Activated T-cell treated with anti-CD3 and anti-CD28 coated beads, Interleukin-2, amount 50 U/mL, for 4 hours (primary cell): Measurements from ENCODE around the gene USP26. TPM values are rescaled to one million over a fixed set of nuclear protein-coding genes. Genes with fewer than 3 reads are reported as not detected.
"Not testable (repeated sequence)": the region's sequence is repeated elsewhere in the genome, so short reads cannot be mapped to it uniquely, and the experiment has no call there.

Source experiments
- ATAC-seq, 2 donors: fragments of 200-7000 bp; cut with Tn5 transposase; one replicate each; pipeline ENCODE4 v1.10.0; 2021
- DNase-seq: peaks from one replicate; pipeline ENCODE4 v3.0.0-alpha.2; 2020
- H3K27me3 Mint-ChIP-seq: one replicate; pipeline ENCODE4 v1.8.0; 2021; ENCODE audit warnings: low read depth, mixed read lengths
- H3K36me3 Mint-ChIP-seq: one replicate; pipeline ENCODE4 v1.8.0; 2022; ENCODE audit warnings: mixed read lengths; ENCODE audit not compliant: insufficient read depth
- H3K4me1 Mint-ChIP-seq: one replicate; pipeline ENCODE4 v1.8.0; 2021; ENCODE audit warnings: low read depth, mixed read lengths
- H3K4me3 Mint-ChIP-seq: one replicate; pipeline ENCODE4 v1.8.0; 2021; ENCODE audit warnings: mild to moderate bottlenecking, moderate library complexity, mixed read lengths
- H3K9me3 Mint-ChIP-seq: one replicate; pipeline ENCODE4 v1.8.0; 2021; ENCODE audit warnings: mixed read lengths
- total RNA-seq, 3 donors: library from RNA; stranded (reverse); gene quantifications; one replicate each; pipeline ENCODE4 v1.2.1, GENCODE V29; 2021

The USP26 gene
- total RNA-seq, 3 donors from 2014 or later = not detected

DNA sequence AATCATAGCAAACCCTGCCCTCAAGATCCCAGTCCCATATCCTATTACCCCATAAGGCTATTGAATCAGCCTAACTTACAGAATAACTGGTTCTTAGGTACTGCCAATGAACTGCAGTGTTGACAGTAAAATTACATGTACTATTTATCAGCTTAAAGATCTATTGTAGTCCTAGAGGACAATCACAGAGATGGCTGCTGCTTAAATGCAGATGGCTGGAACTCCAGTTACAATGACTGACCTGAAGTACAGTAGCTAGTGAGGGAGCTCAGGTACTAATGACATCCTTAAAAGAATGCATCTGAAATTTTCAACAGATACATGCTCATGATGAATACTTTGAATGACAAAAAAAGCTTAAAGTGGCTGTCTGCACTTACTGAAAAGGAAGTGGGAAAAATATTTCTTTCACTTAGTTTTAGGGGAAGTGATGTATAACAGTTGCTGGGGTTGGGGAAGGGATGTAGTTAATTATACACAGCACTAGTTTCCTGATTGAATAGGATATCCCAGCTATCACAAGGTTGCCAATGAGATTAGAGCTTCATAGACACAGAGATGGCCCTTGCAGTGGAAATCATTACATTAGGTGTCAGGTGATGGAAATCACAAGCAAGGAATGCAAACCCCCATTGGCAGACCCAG is 42.0 kb downstream of the USP26 start:
- H3K4me1 Mint-ChIP-seq = no peaks in the 10 kb centered on the region
- H3K9me3 Mint-ChIP-seq = no peaks in the 10 kb centered on the region
- H3K36me3 Mint-ChIP-seq = no peaks in the 10 kb centered on the region
- no peak for DNase-seq
- H3K4me3 Mint-ChIP-seq = no peak overlapping the region
- peaks cover 1% of the 10 kb centered on the region for H3K27me3 Mint-ChIP-seq
- ATAC-seq = no peak

DNA sequence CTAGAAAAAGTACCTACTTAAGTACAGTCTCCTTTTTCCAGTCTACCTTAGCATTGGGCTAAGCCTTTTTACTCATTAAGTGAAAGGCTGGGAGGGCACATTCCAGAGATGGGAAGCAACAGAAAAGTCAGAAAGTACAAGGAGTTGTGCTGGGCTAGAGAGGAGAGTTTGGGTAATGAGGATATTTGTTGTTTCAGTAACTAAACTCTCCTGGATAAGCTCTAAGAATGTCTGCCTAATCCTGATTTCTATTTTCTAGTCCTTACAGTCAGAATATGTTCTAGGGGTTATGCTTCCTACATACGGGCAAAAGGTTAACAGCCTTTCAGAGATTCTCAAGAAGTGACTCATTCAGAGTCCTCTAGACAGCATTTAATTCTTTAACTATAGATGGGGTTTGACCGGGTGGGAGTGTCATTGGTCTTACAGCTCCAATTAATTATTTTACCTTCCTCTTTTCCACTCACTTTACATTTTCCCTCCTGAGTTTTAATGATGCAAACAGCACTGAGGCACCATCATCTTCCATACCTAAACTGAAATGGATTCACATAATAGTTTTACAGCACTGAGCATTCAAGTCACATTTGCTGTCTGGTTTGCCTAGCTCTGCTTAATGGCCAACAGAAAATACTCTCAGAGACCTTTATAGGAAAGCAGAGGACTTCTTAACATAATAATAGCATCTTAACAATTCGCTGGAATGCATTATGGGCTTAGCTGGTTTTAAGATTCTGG is 42.9 kb downstream of the USP26 start:
- DNase-seq = no peak
- Mint-ChIP-seq H3K4me1 (no peaks in the 10 kb centered on the region), H3K9me3 (no peaks in the 10 kb centered on the region), H3K36me3 (no peaks in the 10 kb centered on the region), H3K4me3 (no peak overlapping the region), H3K27me3 (peaks cover 1% of the 10 kb centered on the region)
- no peak for ATAC-seq

DNA sequence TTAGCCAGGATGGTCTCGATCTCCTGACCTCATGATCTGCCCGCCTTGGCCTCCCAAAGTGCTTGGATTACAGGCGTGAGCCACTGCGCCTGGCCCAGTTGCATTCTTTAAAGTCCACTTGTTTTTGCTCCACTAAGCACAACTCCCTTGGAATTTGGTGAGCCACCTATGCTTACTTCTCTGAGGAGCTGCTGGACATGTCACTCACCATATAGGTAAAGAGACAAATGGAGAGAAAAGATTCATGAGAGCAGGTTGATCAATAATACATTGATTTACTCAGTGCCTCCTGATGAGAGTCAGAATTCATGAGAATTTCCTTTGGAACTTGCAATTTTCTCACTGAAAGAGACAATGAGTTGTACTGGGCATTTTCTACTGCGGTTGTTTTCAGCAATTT is 48.2 kb downstream of the USP26 start:
- DNase-seq (no peak), ATAC-seq (no peak)
- no peaks in the 10 kb centered on the region for H3K4me1 Mint-ChIP-seq
- peaks cover 1% of the 10 kb centered on the region for H3K27me3 Mint-ChIP-seq
- no peaks in the 10 kb centered on the region for H3K36me3 Mint-ChIP-seq
- no peak overlapping the region for H3K4me3 Mint-ChIP-seq
- no peaks in the 10 kb centered on the region for H3K9me3 Mint-ChIP-seq

DNA sequence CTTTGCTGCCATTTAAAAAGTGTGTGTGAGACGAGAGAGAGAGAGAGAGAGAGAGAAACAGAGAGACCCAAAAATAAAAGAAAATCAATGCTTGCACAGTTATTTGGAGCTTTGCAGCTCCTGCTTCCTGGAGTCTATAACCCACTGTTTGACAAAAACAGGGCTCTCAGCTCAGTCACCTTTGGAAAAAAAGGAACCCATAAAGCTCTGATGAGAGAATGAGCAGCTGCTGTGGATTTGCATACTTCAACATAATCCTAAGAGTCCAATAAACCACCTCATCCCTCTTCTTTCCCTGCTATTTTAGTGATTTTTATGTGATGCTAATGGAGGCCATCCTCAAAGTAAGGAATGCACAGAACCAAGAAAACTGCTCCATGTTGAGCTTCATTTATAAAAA is 50.3 kb downstream of the USP26 start:
- Mint-ChIP-seq H3K36me3 (no peaks in the 10 kb centered on the region), H3K27me3 (peaks cover 1% of the 10 kb centered on the region)

DNA sequence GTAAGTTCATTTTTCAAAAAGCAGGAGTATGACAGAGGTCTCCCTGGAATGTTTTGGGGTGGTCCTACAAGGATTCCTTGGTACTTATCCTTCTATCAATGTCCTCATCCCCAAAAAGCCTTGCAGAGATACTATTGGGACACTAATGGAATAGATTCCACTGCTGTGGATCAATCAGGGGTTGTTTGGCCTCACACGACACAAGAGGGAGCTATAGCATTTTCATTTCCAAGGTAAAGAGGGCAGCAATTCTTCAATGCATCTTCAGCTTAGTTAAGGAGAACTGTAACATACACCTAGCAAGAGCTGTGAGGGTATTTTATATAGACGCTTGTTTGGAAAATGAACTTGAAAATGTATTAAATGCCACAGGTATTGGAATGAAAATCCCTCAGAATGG is 50.9 kb downstream of the USP26 start:
- no peak for DNase-seq
- Mint-ChIP-seq H3K9me3 (no peaks in the 10 kb centered on the region), H3K4me3 (no peak overlapping the region), H3K4me1 (no peaks in the 10 kb centered on the region), H3K36me3 (no peaks in the 10 kb centered on the region), H3K27me3 (no peaks in the 10 kb centered on the region)
- ATAC-seq = no peak

More for the DNA sequence above, 50.3 kb downstream of the USP26 start:
- ATAC-seq = no peak
- no peak for DNase-seq
- Mint-ChIP-seq H3K4me1 (no peaks in the 10 kb centered on the region), H3K9me3 (no peaks in the 10 kb centered on the region), H3K4me3 (no peak overlapping the region)

DNA sequence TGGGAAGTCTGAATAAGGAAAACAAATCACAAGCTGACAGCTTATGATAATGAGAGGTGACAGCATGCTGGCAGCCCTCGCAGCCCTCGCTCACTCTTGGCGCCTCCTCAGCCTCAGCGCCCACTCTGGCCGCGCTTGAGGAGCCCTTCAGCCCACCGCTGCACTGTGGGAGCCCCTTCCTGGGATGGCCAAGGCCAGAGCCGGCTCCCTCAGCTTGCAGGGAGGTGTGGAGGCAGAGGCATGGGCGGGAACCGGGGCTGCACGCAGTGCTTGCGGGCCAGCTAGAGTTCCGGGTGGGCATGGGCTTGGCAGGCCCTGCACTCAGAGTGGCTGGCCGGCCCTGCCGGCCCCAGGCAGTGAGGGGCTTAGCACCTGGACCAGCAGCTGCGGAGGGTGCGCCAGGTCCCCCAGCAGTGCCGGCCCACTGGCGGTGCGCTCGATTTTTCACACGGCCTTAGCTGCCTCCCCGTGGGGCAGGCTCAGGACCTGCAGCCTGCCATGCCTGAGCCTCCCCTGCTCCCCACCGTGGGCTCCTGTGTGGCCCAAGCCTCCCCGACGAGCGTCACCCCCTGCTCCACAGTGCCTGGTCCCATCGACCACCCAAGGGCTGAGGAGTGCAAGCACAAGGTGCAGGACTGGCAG is 52.6 kb downstream of the USP26 start:
- not testable (repeated sequence) for DNase-seq, H3K4me1 Mint-ChIP-seq, H3K27me3 Mint-ChIP-seq, H3K4me3 Mint-ChIP-seq, H3K36me3 Mint-ChIP-seq, ATAC-seq, H3K9me3 Mint-ChIP-seq

DNA sequence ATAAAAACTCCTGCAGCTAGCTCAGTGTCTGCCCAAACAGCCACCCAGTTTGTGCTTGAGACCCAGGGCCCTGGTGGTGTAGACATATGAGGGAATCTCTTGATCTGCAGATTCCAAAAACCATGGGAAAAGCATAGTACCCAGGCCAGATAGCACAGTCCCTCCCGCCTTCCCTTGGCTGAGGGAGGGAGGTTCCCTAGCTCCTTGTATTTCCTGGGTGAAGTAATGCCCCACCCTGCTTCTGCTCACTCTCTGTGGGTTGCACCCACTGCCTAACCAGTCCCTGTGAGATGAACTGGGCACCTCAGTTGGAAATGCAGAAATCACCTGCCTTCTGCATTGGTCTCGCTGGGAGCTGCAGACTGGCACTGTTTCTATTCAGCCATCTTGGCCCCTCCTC is 54.6 kb downstream of the USP26 start:
- Mint-ChIP-seq H3K9me3 (peaks cover 6% of the 10 kb centered on the region), H3K36me3 (no peaks in the 10 kb centered on the region)
- no peak for ATAC-seq

DNA sequence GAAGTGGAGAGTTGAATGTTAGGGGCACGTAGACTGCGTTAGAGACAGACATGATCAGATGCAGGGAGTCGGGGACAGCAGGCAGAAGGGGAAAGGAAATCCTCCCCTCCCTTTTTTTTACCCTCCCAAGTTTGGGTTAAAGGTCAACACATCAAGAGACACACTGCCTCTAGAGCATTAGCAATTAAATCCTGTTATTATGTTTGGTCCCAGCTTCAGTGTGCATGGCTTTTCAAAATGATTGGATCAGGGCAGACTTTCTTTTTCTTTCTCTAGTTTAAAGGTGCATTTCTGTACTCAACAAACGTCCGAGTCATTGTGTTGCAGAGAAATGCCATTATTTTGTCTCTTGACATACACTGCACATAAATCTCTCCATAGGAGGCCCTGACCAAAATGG is 63.9 kb downstream of the USP26 start:
- no peaks in the 10 kb centered on the region for H3K4me1 Mint-ChIP-seq
- no peaks in the 10 kb centered on the region for H3K9me3 Mint-ChIP-seq
- ATAC-seq (no peak), DNase-seq (no peak)
- no peak overlapping the region for H3K4me3 Mint-ChIP-seq
- H3K36me3 Mint-ChIP-seq = no peaks in the 10 kb centered on the region
- peaks cover 4% of the 10 kb centered on the region for H3K27me3 Mint-ChIP-seq

More for the DNA sequence above, 54.6 kb downstream of the USP26 start:
- Mint-ChIP-seq H3K27me3 (peaks cover 4% of the 10 kb centered on the region), H3K4me1 (no peaks in the 10 kb centered on the region), H3K4me3 (no peak overlapping the region)
- no peak for DNase-seq

DNA sequence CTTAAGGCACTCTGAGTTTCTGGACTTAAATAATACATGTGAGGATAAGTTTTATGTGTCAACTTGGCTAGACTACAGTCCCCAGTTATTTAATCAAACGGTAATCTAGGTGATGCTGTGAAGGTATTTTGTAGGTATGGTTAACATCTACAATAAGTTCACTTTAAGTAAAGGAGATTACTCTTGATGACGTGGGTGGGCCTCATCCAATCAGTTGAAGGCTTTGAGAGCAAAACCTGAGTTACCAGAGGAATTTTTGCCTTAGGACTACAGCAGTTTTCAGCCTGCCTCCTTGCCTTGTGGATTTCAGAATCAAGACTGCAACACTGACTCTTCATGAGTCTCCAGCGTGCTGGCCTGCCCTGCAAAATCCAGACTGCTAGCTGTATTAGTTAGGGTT is 78.7 kb downstream of the USP26 start:
- H3K4me1 Mint-ChIP-seq = no peaks in the 10 kb centered on the region
- no peaks in the 10 kb centered on the region for H3K27me3 Mint-ChIP-seq
- no peaks in the 10 kb centered on the region for H3K9me3 Mint-ChIP-seq
- H3K36me3 Mint-ChIP-seq = no peaks in the 10 kb centered on the region
- no peak overlapping the region for H3K4me3 Mint-ChIP-seq
- DNase-seq = no peak
- no peak for ATAC-seq

DNA sequence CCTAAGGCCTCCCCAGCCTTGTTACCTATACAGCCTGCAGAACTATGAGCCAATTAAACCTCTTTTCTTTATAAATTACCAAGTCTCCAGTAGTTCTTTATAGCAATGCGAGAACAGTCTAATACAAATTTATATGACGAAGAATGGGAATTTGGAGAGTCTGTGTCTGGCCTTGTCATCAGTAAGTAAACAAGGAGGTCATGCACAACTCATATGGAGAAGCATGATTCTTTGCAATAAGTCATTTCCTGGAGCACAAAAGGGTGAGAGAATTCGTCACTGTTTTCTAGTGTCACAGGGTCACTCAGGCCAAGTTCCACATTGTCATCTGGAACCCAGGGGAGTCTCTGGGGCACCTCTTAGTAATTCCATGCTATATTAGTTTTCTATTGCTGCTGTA is 89.5 kb downstream of the USP26 start:
- Mint-ChIP-seq H3K9me3 (no peaks in the 10 kb centered on the region), H3K4me1 (no peaks in the 10 kb centered on the region), H3K4me3 (no peak overlapping the region), H3K36me3 (no peaks in the 10 kb centered on the region), H3K27me3 (peaks cover 2% of the 10 kb centered on the region)
- DNase-seq (no peak), ATAC-seq (no peak)

DNA sequence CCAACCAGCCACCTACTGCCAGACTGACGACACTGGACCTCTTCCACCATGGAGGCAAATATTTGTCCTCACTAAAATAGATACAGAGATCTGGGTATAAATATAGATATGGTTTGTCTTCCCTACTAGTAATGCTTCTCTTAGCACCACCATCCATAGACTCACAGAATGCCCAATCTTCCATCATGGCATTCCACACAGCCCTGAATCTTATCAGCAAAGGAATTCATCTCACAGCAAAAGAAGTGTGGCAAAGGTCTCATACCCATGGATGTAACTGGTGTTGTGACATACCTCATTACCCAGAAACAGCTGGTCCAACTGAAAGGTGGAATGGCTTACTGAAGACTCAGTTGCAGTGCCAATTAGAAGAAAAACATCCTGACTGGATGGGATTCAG is 91.3 kb downstream of the USP26 start:
- DNase-seq = no peak
- Mint-ChIP-seq H3K4me1 (no peaks in the 10 kb centered on the region), H3K9me3 (no peaks in the 10 kb centered on the region), H3K27me3 (peaks cover 2% of the 10 kb centered on the region), H3K36me3 (no peaks in the 10 kb centered on the region), H3K4me3 (no peak overlapping the region)
- no peak for ATAC-seq

DNA sequence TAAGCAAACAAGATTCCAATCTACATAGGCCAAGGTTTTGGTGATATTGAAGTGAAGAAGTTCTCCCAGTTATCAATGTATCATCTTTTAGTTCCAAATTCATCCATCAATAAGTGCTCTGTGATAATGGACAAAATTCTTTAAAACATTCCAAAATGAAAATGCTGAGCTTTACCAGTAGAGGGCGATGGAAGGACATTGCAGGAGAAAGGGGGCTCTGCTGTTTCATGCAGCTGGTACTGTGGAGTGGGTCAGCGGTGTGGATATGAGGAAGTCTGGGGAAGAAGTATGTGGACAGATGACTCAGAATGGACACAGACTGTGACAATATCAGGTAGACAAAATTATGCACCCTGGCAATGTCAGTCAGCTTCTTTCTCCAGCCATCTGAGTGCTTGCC is 91.9 kb downstream of the USP26 start:
- Mint-ChIP-seq H3K4me1 (no peaks in the 10 kb centered on the region), H3K27me3 (peaks cover 2% of the 10 kb centered on the region), H3K36me3 (no peaks in the 10 kb centered on the region), H3K4me3 (no peak overlapping the region), H3K9me3 (no peaks in the 10 kb centered on the region)
- ATAC-seq = no peak
- no peak for DNase-seq

DNA sequence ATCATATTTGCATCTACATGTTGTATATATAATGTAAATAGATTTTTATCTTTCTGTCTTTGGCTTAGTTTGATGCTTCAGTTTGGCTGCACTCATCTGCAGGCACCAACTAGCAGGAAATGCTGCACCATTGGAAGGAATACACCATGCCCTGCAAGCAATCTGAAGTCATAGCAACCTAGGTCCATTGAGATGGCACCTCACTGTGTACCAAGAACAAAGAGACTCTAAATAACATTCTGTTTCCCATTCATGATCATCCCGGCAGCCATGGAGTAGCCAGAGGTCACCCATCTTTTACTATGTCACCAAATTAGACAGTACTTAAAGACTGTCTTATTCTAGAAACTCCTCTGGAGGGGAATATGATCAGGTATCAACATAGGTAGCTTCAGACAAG is 97.7 kb downstream of the USP26 start:
- no peaks in the 10 kb centered on the region for H3K36me3 Mint-ChIP-seq
- no peaks in the 10 kb centered on the region for H3K9me3 Mint-ChIP-seq
- no peaks in the 10 kb centered on the region for H3K27me3 Mint-ChIP-seq
- H3K4me1 Mint-ChIP-seq = no peaks in the 10 kb centered on the region
- DNase-seq = no peak
- no peak overlapping the region for H3K4me3 Mint-ChIP-seq
- ATAC-seq = no peak

DNA sequence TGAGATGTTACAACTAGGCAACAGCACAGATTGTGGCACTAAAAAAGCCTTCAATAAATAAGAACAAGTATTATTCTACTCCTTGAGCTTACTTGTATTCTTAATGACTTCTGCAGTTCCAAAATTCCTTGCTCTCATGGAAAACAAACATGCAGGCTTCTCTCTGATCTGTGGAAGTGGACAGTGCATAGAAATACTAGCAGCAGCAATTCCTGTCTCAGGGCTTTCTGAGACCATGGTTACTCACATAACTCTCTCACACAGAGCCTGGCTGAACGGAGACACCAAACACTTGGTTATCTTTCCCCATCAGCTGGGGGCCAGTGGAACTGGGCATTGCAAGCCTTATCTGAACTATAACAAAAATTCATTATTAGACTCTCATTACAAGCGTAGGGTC is 106.1 kb downstream of the USP26 start:
- Mint-ChIP-seq H3K36me3 (no peaks in the 10 kb centered on the region), H3K9me3 (no peaks in the 10 kb centered on the region), H3K27me3 (peaks cover 2% of the 10 kb centered on the region), H3K4me1 (no peaks in the 10 kb centered on the region), H3K4me3 (no peak overlapping the region)
- DNase-seq = no peak
- ATAC-seq = no peak

DNA sequence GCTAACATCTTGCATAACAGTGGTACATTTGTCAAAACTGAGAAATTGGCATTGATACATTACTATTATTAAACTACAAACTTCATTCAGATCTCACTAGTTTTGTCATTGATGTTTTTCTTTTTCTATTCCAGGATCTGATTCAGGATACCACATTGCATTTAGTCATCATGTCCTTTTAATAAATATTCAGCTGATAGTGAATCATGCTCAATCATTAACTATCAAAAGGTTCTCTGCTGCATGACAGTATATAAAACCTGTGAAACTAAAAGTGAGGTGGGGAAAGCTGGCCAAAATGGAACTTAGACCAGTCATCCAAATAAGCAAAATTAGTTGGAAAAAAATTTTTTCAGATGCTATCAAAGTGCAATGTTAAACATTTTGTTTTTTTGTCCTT is 110.4 kb downstream of the USP26 start:
- ATAC-seq (no peak), DNase-seq (no peak)
- no peaks in the 10 kb centered on the region for H3K36me3 Mint-ChIP-seq
- peaks cover 6% of the 10 kb centered on the region for H3K27me3 Mint-ChIP-seq
- no peaks in the 10 kb centered on the region for H3K4me1 Mint-ChIP-seq
- no peaks in the 10 kb centered on the region for H3K9me3 Mint-ChIP-seq
- no peak overlapping the region for H3K4me3 Mint-ChIP-seq
